Measurements from ENCODE around the gene B3GLCT.
"Not testable (repeated sequence)": the region's sequence is repeated elsewhere in the genome, so short reads cannot be mapped to it uniquely, and the experiment has no call there.

B3GLCT gene

DNA sequence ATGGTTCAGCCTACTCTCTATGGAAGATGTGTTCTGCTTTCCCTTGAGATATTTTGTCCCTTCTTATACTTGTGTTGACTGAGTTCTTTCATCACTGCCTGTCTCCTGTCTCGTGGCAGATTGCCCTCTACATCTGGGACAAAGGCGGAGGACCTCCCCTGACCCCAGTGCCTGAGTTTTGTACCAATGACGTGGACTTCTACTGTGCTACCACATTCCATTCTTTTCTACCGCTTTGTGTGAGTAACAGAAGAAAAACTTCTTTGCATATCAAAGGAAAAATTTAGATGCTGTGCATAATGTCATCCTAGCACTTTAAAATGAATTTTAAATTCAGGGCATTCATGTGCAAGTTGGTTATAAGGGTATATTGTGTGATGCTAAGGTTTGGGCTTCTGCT is 74.6 kb downstream of the B3GLCT start:
- no peak for DNase-seq (ENCODE audit: low read depth in 2 of 3, low spot score in 2 of 3)

DNA sequence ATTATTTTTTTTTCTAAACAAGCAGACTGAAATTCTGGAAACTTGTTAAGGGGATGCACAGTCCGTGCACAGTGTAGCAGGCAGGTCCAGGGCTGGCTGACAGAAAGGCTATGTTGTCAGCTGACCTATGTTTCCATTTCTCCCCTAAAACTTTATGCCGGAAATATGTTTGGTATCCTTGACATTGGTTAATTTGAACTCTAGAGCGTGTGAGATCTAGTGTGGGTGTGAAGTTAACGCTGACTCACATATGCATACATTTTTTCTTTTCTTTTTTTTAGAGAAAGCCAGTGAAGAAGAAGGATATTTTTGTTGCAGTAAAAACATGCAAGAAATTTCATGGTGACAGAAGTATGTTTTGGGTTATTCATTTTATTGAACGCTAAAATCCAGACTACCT is 76.6 kb downstream of the B3GLCT start:
- DNase-seq (ENCODE audit: low read depth in 2 of 3, low spot score in 2 of 3) = no peak

DNA sequence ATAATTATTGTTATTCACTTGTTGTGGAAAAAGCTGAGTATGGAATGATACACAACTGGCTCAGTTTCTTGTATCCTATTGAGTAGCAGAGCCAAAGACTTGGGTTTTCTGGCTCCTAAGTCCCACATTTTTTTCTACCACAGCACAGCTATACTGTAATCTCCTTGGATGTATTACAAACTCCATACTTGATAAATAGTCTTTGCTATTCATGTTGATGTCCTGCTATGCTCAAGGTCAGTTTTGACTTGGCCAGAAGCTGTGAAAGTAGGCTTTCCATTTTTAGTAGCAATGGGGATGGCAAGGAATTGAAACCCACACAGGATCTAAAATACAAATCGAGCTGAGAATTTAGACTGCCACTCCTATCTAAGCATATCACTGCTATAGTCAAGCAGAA is 79.1 kb downstream of the B3GLCT start:
- DNase-seq (ENCODE audit: low read depth in 2 of 3, low spot score in 2 of 3) = no peak

DNA sequence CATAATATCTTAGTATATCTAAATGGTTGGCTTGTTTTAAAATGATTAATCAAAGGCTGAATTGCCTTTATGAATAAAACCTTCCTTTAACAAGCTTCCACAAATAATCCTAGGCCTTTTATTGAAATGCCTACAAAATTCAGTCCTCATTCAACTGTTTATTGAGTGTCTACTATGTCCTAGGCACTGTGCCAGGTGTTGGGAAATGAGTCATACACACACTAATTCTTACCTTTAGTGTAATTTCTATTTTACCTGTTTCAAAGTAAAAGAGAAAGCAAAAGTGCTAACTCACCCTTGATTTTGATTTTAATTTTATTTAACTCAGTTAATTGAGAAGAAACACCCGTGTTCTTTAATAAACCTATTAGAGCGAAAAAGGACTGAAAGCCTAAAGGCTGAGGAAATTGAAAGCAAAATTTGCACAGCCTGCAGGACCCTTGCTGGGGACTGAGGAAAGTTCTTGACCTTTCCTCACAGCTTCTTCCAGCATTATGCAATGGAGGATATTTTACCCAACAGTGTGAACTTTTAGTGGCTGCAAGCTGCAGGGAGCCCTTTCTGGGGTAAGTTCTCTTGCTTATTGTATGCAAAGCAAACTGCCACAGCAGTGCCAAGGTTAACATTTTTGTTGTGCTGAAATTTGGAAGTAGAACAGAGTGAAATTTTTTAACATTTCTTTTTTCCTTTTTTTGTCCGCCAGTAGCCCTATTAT is 83.1 kb downstream of the B3GLCT start:
- no peak for DNase-seq (ENCODE audit: low read depth in 2 of 3, low spot score in 2 of 3)

DNA sequence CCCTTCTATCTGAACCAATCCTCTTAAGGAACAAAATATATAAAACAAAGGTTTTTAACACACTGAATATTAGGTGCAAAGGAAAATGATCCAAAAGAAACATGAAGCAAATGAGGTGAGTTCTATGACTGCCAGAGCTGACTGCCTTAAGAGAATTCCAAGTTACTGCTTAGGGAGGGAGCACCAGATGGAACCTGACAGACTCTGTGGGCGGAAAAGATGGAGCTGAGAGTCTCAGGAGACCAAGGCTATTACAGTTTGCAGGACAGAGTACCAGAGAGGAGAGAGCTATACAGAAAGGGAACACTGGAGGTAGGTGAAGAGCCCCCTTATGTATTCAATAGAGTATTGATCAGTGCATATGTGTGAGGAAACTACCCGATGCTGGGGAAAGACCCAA is 87.2 kb downstream of the B3GLCT start:
- no peak for DNase-seq (ENCODE audit: low read depth in 2 of 3, low spot score in 2 of 3)

DNA sequence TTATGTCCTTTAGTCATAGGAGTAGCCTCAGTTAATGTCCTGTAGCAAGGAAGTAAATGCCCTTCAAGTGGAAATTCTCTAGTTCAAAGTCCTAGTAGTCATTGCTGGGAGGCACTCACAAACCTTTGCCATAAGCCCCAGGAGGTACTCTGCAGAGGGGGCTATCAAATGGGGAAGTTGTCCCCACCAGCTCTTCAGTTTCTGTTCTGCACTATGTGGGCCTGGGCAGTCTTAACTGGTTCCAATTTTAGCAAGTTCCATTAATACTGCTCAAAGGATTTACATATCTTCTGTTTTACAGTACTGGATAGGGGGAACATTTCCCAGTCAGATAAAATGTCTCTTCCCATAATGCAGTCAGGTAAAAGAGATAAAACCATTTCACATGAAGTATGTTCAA is 101.3 kb downstream of the B3GLCT start:
- no peak for DNase-seq (ENCODE audit: low read depth in 2 of 3, low spot score in 2 of 3)

DNA sequence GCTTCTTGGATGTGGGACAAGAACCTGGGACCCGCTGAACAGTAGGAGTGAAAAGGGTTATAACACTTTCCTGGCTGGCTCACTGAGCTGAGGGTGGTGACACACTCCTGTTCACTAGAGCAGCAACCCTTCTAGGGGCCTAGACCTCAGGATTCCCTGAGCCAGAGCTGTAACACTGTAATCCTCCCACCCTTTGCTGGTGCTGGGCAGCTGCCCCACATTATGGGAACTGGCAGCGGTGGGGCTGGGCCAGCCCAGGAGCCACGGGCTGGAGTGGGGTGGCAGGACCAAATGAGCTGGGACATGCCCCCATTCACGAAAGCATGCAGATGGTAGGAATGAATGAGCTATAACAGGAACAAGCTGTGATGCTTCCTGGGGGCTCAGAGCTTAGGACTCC is 110.6 kb downstream of the B3GLCT start:
- no peak for DNase-seq (ENCODE audit: low read depth in 2 of 3, low spot score in 2 of 3)

DNA sequence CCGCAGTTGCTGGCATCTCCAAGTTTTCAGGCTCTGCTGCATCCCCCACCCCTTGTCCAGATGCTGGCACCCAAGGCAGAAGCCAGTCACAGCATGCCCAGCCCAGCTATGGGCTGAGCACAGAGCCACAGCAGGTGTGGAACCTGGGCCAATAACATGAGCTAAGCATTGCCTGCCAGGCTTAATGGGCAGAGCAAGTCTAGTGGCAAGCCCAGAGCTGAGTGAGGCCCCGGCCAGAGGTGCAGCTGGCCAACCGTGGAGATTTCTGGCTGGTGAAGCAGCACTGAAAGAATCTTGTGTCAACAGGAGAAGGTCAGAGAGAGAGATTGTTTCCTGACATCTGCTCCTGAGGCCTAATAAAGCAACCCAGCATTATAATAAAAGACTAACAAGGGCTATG is 111.0 kb downstream of the B3GLCT start:
- no peak for DNase-seq (ENCODE audit: low read depth in 2 of 3, low spot score in 2 of 3)

DNA sequence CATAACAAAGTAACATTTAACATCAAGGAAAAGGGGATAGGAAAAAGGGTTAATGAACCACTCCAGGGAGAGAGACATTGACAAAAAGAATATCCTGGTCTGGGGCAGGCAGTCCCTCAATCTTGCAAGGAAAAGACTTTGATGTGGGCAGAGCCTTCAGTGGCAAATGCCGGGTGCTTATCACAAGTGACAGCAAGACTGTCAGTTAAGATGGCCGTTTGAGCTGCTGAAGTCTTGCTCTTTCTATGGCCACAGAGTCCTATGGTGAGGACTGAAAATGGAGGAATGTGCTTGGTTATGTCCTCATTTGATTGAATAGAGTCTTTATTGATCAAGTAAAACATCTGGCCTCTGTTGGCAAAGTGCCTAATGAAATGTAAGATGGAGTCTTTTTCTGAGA is 112.1 kb downstream of the B3GLCT start:
- no peak for DNase-seq (ENCODE audit: low read depth in 2 of 3, low spot score in 2 of 3)

DNA sequence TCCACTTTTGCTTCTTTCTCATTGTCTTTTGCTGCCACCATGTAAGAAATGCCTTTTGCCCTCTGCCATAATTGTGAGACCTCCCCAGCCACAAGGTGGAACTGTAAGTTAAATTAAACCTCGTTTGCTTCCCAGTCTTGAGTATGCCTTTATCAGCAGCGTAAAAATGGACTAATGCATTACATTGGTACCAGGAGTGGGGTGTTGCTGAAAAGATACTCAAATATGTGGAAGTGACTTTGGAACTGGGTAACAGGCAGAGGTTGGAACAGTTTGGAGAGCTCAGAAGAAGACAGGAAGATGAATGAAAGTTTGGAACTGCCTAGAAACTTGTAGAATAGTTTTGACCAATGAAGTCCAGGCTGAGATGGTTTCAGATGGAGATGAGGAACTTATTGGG is 115.2 kb downstream of the B3GLCT start:
- DNase-seq (ENCODE audit: low read depth in 2 of 3, low spot score in 2 of 3) = no peak

DNA sequence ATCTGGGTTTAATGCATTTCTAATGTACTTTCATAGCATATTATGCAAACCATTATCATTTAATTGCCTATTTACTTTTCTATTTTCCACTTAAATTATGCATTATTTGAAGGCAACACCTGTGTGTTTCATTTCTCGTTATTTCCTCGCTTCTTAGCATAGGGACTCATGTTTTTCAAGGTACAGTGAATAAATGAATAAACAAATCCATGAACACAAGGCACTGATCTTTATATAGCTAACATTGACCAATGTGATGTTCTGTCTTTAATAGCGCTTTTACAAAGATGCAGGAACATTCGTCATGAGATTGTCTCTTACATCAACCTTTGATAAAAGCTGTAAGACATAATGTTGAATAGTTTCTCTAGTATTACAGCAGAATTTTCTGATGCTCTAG is 121.2 kb downstream of the B3GLCT start:
- no peak for DNase-seq (ENCODE audit: low read depth in 2 of 3, low spot score in 2 of 3)

DNA sequence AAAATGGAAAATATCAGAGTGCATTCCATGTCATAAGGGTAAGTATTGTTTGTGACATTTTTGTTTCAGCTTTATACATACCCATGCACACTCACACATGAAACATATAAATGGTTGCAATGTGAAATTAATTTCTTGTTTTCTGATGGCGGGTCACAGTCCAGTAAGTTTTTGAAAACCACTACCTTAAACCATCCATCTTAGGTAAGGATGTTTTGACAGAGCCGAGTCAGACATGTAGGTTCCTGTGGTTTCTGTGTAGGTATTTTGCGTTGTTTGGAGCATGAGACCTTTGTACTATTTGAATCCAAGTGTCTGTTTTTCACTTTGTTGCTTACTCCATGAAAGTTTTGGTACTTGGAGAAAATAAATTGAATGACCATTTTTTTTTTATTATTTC is 121.7 kb downstream of the B3GLCT start:
- DNase-seq (ENCODE audit: low read depth in 2 of 3, low spot score in 2 of 3) = no peak

DNA sequence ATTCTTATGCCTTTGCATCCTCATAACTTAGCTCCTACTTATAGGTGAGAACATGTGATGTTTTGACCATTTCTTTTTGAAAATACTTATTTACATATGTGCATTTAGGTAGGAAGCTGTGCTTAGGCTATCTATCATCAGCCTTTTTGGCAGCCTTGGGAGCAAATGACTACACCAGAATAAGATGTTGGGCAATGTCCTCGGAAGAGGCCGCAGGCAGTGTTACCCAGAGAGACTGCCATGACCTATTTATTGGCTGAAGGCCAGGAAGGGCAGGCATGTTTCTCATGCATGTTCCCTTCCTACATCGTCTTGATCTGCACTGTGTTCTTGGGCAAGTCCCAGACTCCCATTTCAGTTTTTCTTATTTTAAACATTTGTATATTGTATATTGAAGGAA is 122.3 kb downstream of the B3GLCT start:
- no peak for DNase-seq (ENCODE audit: low read depth in 2 of 3, low spot score in 2 of 3)

DNA sequence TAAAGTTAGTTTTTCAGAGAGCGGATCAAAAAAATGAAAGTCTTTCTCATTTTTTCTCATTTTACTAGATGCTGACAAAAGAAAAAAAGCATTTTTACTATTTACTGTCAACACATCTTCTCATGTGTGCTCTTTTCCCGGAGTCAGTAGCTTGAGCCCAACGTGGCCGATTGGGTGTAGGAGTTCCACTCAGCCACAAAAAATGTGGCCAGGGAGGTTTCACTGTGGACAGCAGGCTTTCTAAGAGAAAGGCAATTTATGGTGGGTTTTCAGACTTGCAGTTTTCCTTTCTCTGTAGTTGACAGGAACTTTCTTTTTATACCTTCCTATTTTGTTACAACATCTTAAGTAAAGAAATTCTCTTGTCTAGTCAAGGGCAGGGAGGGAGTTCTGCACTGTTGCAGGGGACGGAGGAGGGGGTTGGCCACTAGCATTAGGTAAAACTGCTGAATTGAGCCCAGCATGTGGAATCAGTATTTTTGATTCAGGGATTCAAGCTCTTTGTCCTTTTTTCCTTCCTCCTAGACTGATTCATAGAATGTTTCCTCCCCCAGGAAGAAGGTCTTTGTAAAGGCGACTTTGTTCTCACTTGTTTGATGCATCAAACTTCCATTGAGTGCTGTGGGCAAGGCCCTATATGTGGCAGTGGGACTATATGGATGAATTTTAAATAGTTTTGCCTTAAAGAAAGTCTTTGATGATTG is 123.1 kb downstream of the B3GLCT start:
- no peak for DNase-seq (ENCODE audit: low read depth in 2 of 3, low spot score in 2 of 3)

DNA sequence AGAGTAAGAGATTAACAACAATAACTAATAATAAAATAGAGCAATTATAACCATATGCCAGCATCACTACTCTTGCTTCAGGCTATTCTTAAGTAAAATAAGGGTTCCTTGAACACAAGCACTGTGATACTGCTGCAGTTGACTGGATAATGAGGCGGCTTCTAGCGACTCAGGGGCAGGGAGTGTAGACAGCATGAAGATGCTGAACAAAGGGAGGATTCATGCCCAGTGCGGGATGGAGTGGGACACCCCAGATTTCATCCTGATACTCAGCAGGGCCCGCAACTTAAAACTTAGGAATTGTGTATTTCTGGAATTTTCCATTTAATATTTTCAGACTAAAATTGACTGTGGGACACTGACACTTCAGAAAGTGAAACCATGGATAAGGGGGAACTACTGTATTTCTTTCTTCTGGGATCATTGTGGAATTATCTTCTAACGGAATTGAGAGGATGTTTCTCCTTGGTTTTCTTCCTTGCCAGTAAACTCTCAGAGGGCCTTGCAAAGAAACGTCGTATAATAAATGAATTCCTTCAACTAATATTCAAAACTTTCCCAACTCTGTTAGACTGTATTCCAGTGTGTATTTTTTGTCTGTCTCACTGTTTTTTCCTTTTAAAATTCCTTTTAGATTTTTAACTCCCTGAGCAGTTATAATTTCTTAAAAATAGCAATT is 127.5 kb downstream of the B3GLCT start:
- no peak for DNase-seq (ENCODE audit: low read depth in 2 of 3, low spot score in 2 of 3)

DNA sequence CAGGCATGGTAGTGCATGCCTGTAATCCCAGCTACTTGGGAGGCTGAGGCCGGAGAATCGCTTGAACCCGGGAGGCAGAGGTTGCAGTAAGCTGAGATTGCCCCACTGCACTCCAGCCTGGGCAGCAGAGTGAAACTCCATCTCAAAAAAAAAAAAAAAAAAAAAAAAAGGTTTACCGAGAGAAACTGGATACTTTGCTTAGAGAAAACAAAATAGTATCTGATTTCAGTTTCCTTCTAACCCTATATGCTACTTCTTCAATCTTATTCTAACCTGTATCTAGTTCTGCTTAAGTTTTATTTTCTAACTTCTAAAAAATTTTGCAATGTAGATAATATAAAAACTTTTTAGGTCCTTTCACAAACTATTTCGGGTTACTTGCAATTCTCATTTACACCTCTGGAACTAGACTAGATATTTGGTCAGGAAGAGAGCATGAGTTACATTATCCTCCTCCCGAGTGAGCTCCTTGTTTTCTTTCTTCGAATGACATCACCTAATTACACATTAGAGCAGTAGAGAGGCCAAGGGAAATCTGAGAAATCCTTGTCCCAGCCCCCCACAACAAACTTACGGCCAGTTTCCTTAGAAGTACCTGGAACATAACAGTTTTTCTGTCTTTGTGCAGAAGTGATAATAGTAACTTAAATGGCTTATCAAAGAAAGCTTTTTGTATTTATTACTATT is 128.9 kb downstream of the B3GLCT start:
- DNase-seq (ENCODE audit: low read depth in 2 of 3, low spot score in 2 of 3) = no peak

DNA sequence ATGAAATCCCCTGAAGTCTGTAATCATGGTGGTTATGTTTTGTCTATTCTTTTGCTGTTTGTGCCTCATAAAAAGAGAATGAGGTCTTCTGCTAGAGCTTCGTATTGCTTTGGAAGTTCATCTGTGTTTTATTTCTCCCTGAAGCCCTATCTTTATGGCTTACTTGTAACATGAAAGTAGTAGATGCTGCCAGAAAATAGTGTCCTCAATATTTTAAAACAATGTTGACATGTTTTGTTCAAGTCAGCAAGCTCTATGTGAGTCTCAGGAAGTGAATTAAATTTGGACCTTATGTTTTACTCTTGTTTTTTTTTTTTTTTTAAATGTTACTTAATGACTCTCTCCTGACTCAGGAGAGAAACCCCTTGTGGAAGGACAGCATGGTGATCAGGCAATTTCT is 130.5 kb downstream of the B3GLCT start:
- no peak for DNase-seq (ENCODE audit: low read depth in 2 of 3, low spot score in 2 of 3)

DNA sequence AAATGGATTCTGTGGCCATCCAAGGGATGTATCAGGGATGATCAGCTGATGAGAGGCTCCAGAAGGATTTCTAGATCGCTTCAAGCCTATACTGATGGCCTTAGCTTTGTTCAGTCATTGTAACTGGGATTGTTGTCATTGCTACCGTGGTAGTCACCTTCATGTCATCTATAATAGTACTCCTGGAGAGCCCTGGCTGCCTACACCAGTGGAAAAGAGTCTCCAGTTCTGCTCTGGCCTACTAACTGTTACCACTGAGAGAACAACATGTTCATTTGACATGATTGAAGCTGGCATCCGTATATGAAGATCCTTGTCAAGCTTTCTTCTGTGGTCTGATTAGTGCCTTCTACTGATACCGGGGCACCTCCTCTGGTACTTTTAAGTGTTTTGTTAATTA is 131.3 kb downstream of the B3GLCT start:
- no peak for DNase-seq (ENCODE audit: low read depth in 2 of 3, low spot score in 2 of 3)

DNA sequence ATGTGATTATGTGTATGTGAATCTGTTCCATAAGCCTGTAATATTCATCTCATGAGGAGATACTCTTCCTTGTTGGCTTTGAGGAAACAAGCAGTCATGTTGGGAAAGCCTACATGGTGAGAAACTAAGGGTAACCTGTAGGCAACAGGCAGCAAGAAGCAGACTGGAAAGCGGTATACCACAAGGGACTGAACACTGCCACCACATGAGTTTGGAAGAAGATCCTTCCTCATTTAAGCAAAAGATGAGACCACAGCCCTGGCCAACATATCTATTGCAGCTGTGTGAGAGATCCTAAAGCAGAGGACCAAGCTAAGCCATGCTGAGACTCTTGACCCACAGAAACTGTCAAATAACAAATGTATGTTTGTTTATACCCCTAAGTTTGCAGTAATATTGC is 134.8 kb downstream of the B3GLCT start:
- DNase-seq (ENCODE audit: low read depth in 2 of 3, low spot score in 2 of 3) = no peak

DNA sequence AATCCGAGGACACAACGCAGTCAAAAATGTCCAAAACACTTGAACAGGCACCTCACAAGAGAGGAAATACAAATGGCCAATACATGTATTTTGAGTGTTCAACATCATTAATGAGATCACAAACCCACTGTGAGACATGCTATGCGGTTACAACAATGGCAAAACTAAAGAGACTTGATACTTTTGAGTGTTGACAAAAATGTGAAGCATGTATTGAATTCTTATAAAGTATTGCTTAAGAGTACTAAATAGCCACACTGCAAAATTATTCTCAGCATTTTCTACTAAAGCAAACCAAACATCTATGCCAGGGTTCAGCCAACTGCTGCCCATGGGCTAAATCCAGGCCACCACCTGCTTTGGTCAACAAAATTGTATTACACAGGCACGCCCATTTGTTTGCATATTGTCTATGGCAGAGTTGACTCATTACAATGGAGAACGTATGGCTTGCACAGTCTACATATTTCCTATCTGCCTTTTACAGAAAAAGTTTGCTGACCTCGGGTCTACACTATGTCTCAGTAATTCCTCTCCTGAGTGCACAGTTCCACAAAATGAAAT is 135.3 kb downstream of the B3GLCT start:
- DNase-seq (ENCODE audit: low read depth in 2 of 3, low spot score in 2 of 3) = no peak

DNA sequence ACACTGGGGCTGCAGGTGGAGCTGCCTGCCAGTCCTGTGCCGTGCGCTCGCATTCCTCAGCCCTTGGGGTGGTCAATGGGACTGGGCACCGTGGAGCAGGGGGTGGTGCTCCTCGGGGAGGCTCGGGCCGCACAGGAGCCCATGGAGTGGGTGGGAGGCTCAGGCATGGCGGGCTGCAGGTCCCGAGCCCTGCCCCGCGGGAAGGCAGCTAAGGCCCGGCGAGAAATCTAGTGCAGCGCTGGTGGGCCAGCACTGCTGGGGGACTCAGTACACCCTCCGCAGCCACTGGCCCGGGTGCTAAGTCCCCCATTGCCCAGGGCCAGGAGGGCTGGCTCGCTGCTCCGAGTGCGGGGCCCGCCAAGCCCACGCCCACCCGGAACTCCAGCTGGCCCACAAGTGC is 139.8 kb downstream of the B3GLCT start:
- not testable (repeated sequence) for DNase-seq (ENCODE audit: low read depth in 2 of 3, low spot score in 2 of 3)

DNA sequence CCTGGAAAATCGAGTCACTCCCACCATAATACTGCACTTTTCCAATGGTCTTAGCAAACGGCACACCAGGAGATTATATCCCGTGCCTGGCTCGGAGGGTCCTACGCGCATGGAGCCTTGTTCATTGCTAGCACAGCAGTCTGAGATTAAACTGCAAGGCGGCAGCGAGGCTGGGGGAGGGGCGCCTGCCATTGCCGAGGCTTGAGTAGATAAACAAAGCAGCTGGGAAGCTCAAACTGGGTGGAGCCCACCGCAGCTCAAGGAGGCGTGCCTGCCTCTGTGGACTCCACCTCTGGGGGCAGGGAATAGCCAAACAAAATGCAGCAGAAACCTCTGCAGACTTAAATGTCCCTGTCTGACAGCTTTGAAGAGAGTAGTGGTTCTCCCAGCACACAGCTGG is 141.1 kb downstream of the B3GLCT start:
- not testable (repeated sequence) for DNase-seq (ENCODE audit: low read depth in 2 of 3, low spot score in 2 of 3)

Measured in activated CD8-positive, alpha-beta memory T cell treated with anti-CD3 and anti-CD28 coated beads for 48 hours (primary cell).